Measurements from ENCODE around the gene APBA3.

GRCh38 chr19:3769494-3769893 lies 8.0 kb upstream of the APBA3 start:
- TF ChIP-seq POLR2AphosphoS5 (IDR thresholded peaks at IDR 0.05; ENCODE audit: low read depth, low read length), result no peak
- TF ChIP-seq REST (IDR thresholded peaks at IDR 0.05; ENCODE audit: insufficient read depth in 1 of 2, low read depth in 2 of 2, low read length in 1 of 2), result no peak
- TF ChIP-seq CTCF (IDR thresholded peaks at IDR 0.05), result no peak
- TF ChIP-seq TCF7L2 (IDR thresholded peaks at IDR 0.05; ENCODE audit: low read depth, low read length), result no peak

Data from Panc1 (cell line).